Lower lobe of right lung (tissue), 2 donors: ENCODE results near the gene GPR63. TPM values are rescaled to one million over a fixed set of nuclear protein-coding genes. Genes with fewer than 3 reads are reported as not detected.

Experiments
- ATAC-seq, 2 donors: fragments of 200-7000 bp; cut with Tn5 transposase; one replicate each; pipeline ENCODE4 v1.9.1; 2020 to 2022; ENCODE audit warnings: mild to moderate bottlenecking in 2 of 2, moderate library complexity in 2 of 2
- DNase-seq: peaks from one replicate; pipeline ENCODE4 v3.0.0-alpha.2; 2020
- H3K27ac ChIP-seq: fragments of 200-600 bp; one replicate; pipeline ENCODE4 v1.8.0; 2022
- H3K27me3 ChIP-seq: fragments of 200-600 bp; one replicate; pipeline ENCODE4 v1.8.0; 2022; ENCODE audit warnings: low read depth
- H3K36me3 ChIP-seq: fragments of 200-600 bp; one replicate; pipeline ENCODE4 v1.8.0; 2022; ENCODE audit warnings: mild to moderate bottlenecking
- H3K4me1 ChIP-seq: fragments of 200-600 bp; one replicate; pipeline ENCODE4 v1.8.0; 2022
- H3K4me3 ChIP-seq: fragments of 200-600 bp; one replicate; pipeline ENCODE4 v1.8.0; 2022; ENCODE audit warnings: mild to moderate bottlenecking
- H3K9me3 ChIP-seq: fragments of 200-600 bp; one replicate; pipeline ENCODE4 v1.8.0; 2022
- CTCF ChIP-seq: fragments of 200-600 bp; IDR thresholded peaks from one replicate; pipeline ENCODE4 v1.8.0; 2022; ENCODE audit warnings: antibody characterized with exemption, mild to moderate bottlenecking
- intact Hi-C: fragments of 100-400 bp; cut with DNase I; formaldehyde crosslinking; loops from one replicate; pipeline ENCODE4 v1.11.0; 2022
- total RNA-seq: library from RNA; stranded (reverse); fragmentation: NEBNext Ultra II Directional; extraction: Animal tissue kit (Norgen Biotek cat#: 25700); gene quantifications from one replicate; pipeline ENCODE4 v1.2.1, GENCODE V29; 2021
- donor health status: DM: no; HTN: yes; CAD: no; lungs with severe emphysema.

Gene GPR63
- total RNA-seq, 1 donor from 2014 or later = 0.71 TPM

- DNase-seq (no peak), ATAC-seq (no peak)
- H3K27me3 ChIP-seq = no peaks in the 10 kb centered on the region
- no peak overlapping the region for H3K4me3 ChIP-seq
- no peak overlapping the region for H3K27ac ChIP-seq
- H3K4me1 ChIP-seq = no peaks in the 10 kb centered on the region
- no peak for TF ChIP-seq CTCF
- no peaks in the 10 kb centered on the region for H3K36me3 ChIP-seq
- no peaks in the 10 kb centered on the region for H3K9me3 ChIP-seq
- intact Hi-C loops = no loop called here
These were observed 26.1 kb downstream of the GPR63 start for GRCh38 chr6:96811136-96811535.

GRCh38 chr6:96809119-96809518, 28.2 kb downstream of the GPR63 start:
- ATAC-seq (no peak), DNase-seq (no peak)
- intact Hi-C loops = no loop called here
- TF ChIP-seq CTCF = no peak
- Histone ChIP-seq H3K27me3 (no peaks in the 10 kb centered on the region), H3K4me3 (no peak overlapping the region), H3K27ac (no peak overlapping the region), H3K4me1 (no peaks in the 10 kb centered on the region), H3K9me3 (no peaks in the 10 kb centered on the region), H3K36me3 (no peaks in the 10 kb centered on the region)

GRCh38 chr6:96803106-96803481, 34.2 kb downstream of the GPR63 start:
- no peak for DNase-seq
- intact Hi-C loops = no loop called here
- H3K27ac ChIP-seq = no peak overlapping the region
- no peaks in the 10 kb centered on the region for H3K36me3 ChIP-seq
- H3K4me1 ChIP-seq = no peaks in the 10 kb centered on the region
- ATAC-seq = no peak
- H3K27me3 ChIP-seq = no peaks in the 10 kb centered on the region
- H3K4me3 ChIP-seq = no peak overlapping the region
- H3K9me3 ChIP-seq = no peaks in the 10 kb centered on the region
- TF ChIP-seq CTCF = no peak

GRCh38 chr6:96795481-96795880, 41.8 kb downstream of the GPR63 start:
- Histone ChIP-seq H3K27ac (no peak overlapping the region), H3K9me3 (no peaks in the 10 kb centered on the region), H3K36me3 (no peaks in the 10 kb centered on the region), H3K27me3 (no peaks in the 10 kb centered on the region), H3K4me3 (no peak overlapping the region), H3K4me1 (no peaks in the 10 kb centered on the region)
- no peak for TF ChIP-seq CTCF
- intact Hi-C loops = no loop called here
- ATAC-seq = no peak
- no peak for DNase-seq

GRCh38 chr6:96794980-96795379, 42.3 kb downstream of the GPR63 start:
- intact Hi-C loops = no loop called here
- no peak for TF ChIP-seq CTCF
- no peak for ATAC-seq
- Histone ChIP-seq H3K27ac (no peak overlapping the region), H3K4me3 (no peak overlapping the region), H3K9me3 (no peaks in the 10 kb centered on the region), H3K27me3 (no peaks in the 10 kb centered on the region), H3K4me1 (no peaks in the 10 kb centered on the region), H3K36me3 (no peaks in the 10 kb centered on the region)
- DNase-seq = no peak
